ENCODE measurements around the gene MYO16.
"Not testable (repeated sequence)": the region's sequence is repeated elsewhere in the genome, so short reads cannot be mapped to it uniquely, and the experiment has no call there.

The MYO16 gene

GRCh38 chr13:109208522-109208921, 579.1 kb downstream of the MYO16 start:
- DNase-seq: no peak

GRCh38 chr13:109209526-109209925, 580.1 kb downstream of the MYO16 start:
- no peak for DNase-seq

- DNase-seq: no peak
Measured at GRCh38 chr13:109211616-109212015, 582.2 kb downstream of the MYO16 start.

- no peak for DNase-seq
Measured at GRCh38 chr13:109212650-109213049, 583.2 kb downstream of the MYO16 start.

GRCh38 chr13:109213714-109214113, 584.3 kb downstream of the MYO16 start:
- no peak for DNase-seq

- no peak for DNase-seq
Measured at GRCh38 chr13:109214393-109214792, 585.0 kb downstream of the MYO16 start.

GRCh38 chr13:109215377-109215776, 586.0 kb downstream of the MYO16 start:
- no peak for DNase-seq

GRCh38 chr13:109217510-109217909, 588.1 kb downstream of the MYO16 start:
- DNase-seq: not testable (repeated sequence)

- DNase-seq: no peak
Measured at GRCh38 chr13:109220631-109221030, 591.2 kb downstream of the MYO16 start.

- no peak for DNase-seq
Measured at GRCh38 chr13:109224033-109224432, 594.6 kb downstream of the MYO16 start.

- DNase-seq: no peak
Measured at GRCh38 chr13:109226631-109227030, 597.2 kb downstream of the MYO16 start.

GRCh38 chr13:109227344-109227940, 598.0 kb downstream of the MYO16 start:
- DNase-seq: no peak

- DNase-seq: no peak
Measured at GRCh38 chr13:109228211-109228610, 598.8 kb downstream of the MYO16 start.

- no peak for DNase-seq
Measured at GRCh38 chr13:109231888-109232287, 602.5 kb downstream of the MYO16 start.

- no peak for DNase-seq
Measured at GRCh38 chr13:109233293-109233692, 603.9 kb downstream of the MYO16 start.

GRCh38 chr13:109235901-109236300, 606.5 kb downstream of the MYO16 start:
- DNase-seq: no peak

GRCh38 chr13:109241160-109241559, 611.7 kb downstream of the MYO16 start:
- no peak for DNase-seq

GRCh38 chr13:109243311-109243951, 614.0 kb downstream of the MYO16 start:
- DNase-seq: no peak

- DNase-seq: no peak
Measured at GRCh38 chr13:109244566-109244965, 615.2 kb downstream of the MYO16 start.

GRCh38 chr13:109246001-109246400, 616.6 kb downstream of the MYO16 start:
- DNase-seq: no peak

- no peak for DNase-seq
Measured at GRCh38 chr13:109249780-109250528, 620.5 kb downstream of the MYO16 start.

GRCh38 chr13:109251956-109252355, 622.5 kb downstream of the MYO16 start:
- no peak for DNase-seq

GRCh38 chr13:109253316-109253715, 623.9 kb downstream of the MYO16 start:
- no peak for DNase-seq

- DNase-seq: no peak
Measured at GRCh38 chr13:109254274-109254673, 624.9 kb downstream of the MYO16 start.

All from T-helper 9 cell (primary cell).